Astrocyte (in vitro differentiated cells and primary cell): Measurements from ENCODE around the gene PTPRN2.

Experiments
- EZH2 ChIP-seq: IDR thresholded peaks from 2 replicates; pipeline ENCODE4 v1.6.1; 2012; ENCODE audit warnings: mild to moderate bottlenecking, low read length, inconsistent platforms; ENCODE audit not compliant: insufficient read depth
- TF ChIP-seq, protein P1 (sequence below): IDR thresholded peaks from 2 replicates; pipeline ENCODE4 v1.5.1; 2011; ENCODE audit warnings: low read depth, mild to moderate bottlenecking, inconsistent platforms, low read length, moderate library complexity; ENCODE audit not compliant: insufficient read depth

DNA sequence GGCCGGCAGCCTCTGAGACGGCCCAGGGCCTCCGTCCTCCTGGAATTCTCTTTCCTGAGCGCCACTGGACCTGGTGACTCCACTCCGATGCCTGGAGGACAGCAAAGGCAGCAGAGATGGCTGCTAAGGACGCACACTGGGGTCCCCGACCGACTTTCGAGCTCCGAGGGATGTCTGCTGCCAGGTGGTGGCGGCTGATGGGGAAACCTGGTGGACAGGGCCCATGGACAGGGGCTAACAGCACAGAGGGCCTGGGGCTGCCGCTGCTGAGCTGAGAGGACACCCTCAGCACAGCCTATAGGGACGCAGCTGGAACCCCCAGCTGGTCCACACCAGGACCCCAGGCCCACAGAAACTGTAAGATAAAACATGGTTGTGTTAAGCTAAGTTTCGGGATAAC lies 884.5 kb downstream of the PTPRN2 start:
- TF ChIP-seq, protein P1, sequence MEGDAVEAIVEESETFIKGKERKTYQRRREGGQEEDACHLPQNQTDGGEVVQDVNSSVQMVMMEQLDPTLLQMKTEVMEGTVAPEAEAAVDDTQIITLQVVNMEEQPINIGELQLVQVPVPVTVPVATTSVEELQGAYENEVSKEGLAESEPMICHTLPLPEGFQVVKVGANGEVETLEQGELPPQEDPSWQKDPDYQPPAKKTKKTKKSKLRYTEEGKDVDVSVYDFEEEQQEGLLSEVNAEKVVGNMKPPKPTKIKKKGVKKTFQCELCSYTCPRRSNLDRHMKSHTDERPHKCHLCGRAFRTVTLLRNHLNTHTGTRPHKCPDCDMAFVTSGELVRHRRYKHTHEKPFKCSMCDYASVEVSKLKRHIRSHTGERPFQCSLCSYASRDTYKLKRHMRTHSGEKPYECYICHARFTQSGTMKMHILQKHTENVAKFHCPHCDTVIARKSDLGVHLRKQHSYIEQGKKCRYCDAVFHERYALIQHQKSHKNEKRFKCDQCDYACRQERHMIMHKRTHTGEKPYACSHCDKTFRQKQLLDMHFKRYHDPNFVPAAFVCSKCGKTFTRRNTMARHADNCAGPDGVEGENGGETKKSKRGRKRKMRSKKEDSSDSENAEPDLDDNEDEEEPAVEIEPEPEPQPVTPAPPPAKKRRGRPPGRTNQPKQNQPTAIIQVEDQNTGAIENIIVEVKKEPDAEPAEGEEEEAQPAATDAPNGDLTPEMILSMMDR: no peak
- no peak for TF ChIP-seq EZH2
